Activated CD4-positive, alpha-beta memory T cell treated with anti-CD3 and anti-CD28 coated beads, Interleukin-2, amount 10 ng/mL, durations not matched to agents 7 days and 5 days (primary cell): ENCODE results near the gene TXNRD2. TPM values are rescaled to one million over a fixed set of nuclear protein-coding genes. Genes with fewer than 3 reads are reported as not detected.
A peak's percentile ranks its signal among the peaks of the same experiment; 100 is the strongest.
"Not testable (repeated sequence)": the region's sequence is repeated elsewhere in the genome, so short reads cannot be mapped to it uniquely, and the experiment has no call there.

ENCODE experiments used
- CTCF ChIA-PET: fragments of 350-600 bp; sonication (Branson Sonifier 250); formaldehyde crosslinking; loops from one replicate; lab custom pipeline; 2021; ENCODE audit warnings: antibody characterized with exemption, inconsistent platforms; lab: Charles Lee
- POLR2A ChIA-PET: fragments of 350-600 bp; sonication (Branson Sonifier 250); formaldehyde crosslinking; loops from one replicate; lab custom pipeline; 2021; ENCODE audit warnings: antibody characterized with exemption; lab: Charles Lee
- DNase-seq: peaks from one replicate; pipeline ENCODE4 v3.0.0-alpha.2; 2020
- H3K27ac Mint-ChIP-seq: one replicate; pipeline ENCODE4 v1.8.0; 2021; ENCODE audit warnings: mild to moderate bottlenecking, mixed read lengths
- H3K27me3 Mint-ChIP-seq: one replicate; pipeline ENCODE4 v1.8.0; 2021; ENCODE audit warnings: mixed read lengths
- H3K36me3 Mint-ChIP-seq: one replicate; pipeline ENCODE4 v1.8.0; 2021; ENCODE audit warnings: low read depth, mixed read lengths
- H3K4me1 Mint-ChIP-seq: one replicate; pipeline ENCODE4 v1.8.0; 2021; ENCODE audit warnings: mixed read lengths
- H3K4me3 Mint-ChIP-seq: one replicate; pipeline ENCODE4 v1.8.0; 2021; ENCODE audit warnings: mild to moderate bottlenecking, mixed read lengths
- H3K9me3 Mint-ChIP-seq: one replicate; pipeline ENCODE4 v1.8.0; 2021; ENCODE audit warnings: mixed read lengths
- total RNA-seq, 2 experiments: library from RNA; stranded (reverse); gene quantifications; one replicate each; pipeline ENCODE4 v1.2.3, GENCODE V29; 2021

Gene TXNRD2
- total RNA-seq, 2 experiments from 2014 or later: 18.9 to 19.1 TPM

GRCh38 chr22:19942157-19943081 lies 801 bp upstream of the TXNRD2 start:
- H3K4me3 Mint-ChIP-seq: peak overlapping the region; percentile 91
- H3K36me3 Mint-ChIP-seq: peaks cover 10% of the 10 kb centered on the region
- ChIA-PET POLR2A (interaction anchor here (0.7 to 2.7 kb wide), 8 partner anchors 9 to 464 kb away, joined by 3 to 11 read pairs (median 5); partner anchors contain the start of genes GNB1L and RTL10), CTCF (interaction anchor here (1.0 to 1.9 kb wide), 4 partner anchors 11 to 212 kb away, joined by 3 to 6 read pairs (median 4); no protein-coding TSS in a partner anchor)
- peak overlapping the region; percentile 88 for H3K27ac Mint-ChIP-seq
- DNase-seq: no peak
- H3K27me3 Mint-ChIP-seq: no peaks in the 10 kb centered on the region
- H3K9me3 Mint-ChIP-seq: no peaks in the 10 kb centered on the region
- H3K4me1 Mint-ChIP-seq: peaks cover 41% of the 10 kb centered on the region

GRCh38 chr22:19940536-19941364 lies 868 bp downstream of the TXNRD2 start:
- peaks cover 9% of the 10 kb centered on the region for H3K9me3 Mint-ChIP-seq
- peak overlapping the region; percentile 68 for H3K27ac Mint-ChIP-seq
- ChIA-PET POLR2A (interaction anchor here (1.0 to 2.7 kb wide), 5 partner anchors 15 to 85 kb away, joined by 3 to 11 read pairs (median 5); partner anchors contain the start of genes GNB1L and RTL10), CTCF (interaction anchor here (1.4 to 1.9 kb wide), 2 partner anchors 210 kb away, joined by 4 read pairs; no protein-coding TSS in a partner anchor)
- peak overlapping the region; percentile 91 for H3K4me3 Mint-ChIP-seq
- peaks cover 25% of the 10 kb centered on the region for H3K36me3 Mint-ChIP-seq
- H3K27me3 Mint-ChIP-seq: no peaks in the 10 kb centered on the region
- no peak for DNase-seq
- peaks cover 35% of the 10 kb centered on the region for H3K4me1 Mint-ChIP-seq

GRCh38 chr22:19937616-19938473 lies 3.8 kb downstream of the TXNRD2 start:
- Mint-ChIP-seq H3K4me3 (no peak overlapping the region), H3K27me3 (no peaks in the 10 kb centered on the region), H3K27ac (no peak overlapping the region), H3K36me3 (peaks cover 23% of the 10 kb centered on the region), H3K4me1 (peaks cover 18% of the 10 kb centered on the region), H3K9me3 (peaks cover 9% of the 10 kb centered on the region)
- no peak for DNase-seq
- CTCF ChIA-PET: no interaction called here
- POLR2A ChIA-PET: no interaction called here

- Mint-ChIP-seq H3K9me3 (peaks cover 9% of the 10 kb centered on the region), H3K4me1 (peaks cover 12% of the 10 kb centered on the region), H3K36me3 (peaks cover 20% of the 10 kb centered on the region), H3K4me3 (no peak overlapping the region), H3K27ac (no peak overlapping the region), H3K27me3 (no peaks in the 10 kb centered on the region)
- ChIA-PET POLR2A (no interaction called here), CTCF (no interaction called here)
- no peak for DNase-seq
Measured at GRCh38 chr22:19936513-19936912, 5.1 kb downstream of the TXNRD2 start.

- H3K4me3 Mint-ChIP-seq, H3K27me3 Mint-ChIP-seq, H3K27ac Mint-ChIP-seq, H3K9me3 Mint-ChIP-seq, H3K4me1 Mint-ChIP-seq, POLR2A ChIA-PET, DNase-seq: not testable (repeated sequence)
- peaks cover 20% of the 10 kb centered on the region for H3K36me3 Mint-ChIP-seq
- CTCF ChIA-PET: interaction anchor here (1.1 kb wide), 1 partner anchor 25 kb away, joined by 3 read pairs; no protein-coding TSS in a partner anchor
Measured at GRCh38 chr22:19935123-19935718, 6.4 kb downstream of the TXNRD2 start.

GRCh38 chr22:19933341-19934241 lies 8.0 kb downstream of the TXNRD2 start:
- Mint-ChIP-seq H3K4me1 (no peaks in the 10 kb centered on the region), H3K27me3 (no peaks in the 10 kb centered on the region), H3K4me3 (no peak overlapping the region), H3K27ac (no peak overlapping the region), H3K36me3 (peaks cover 20% of the 10 kb centered on the region), H3K9me3 (peaks cover 9% of the 10 kb centered on the region)
- ChIA-PET POLR2A (interaction anchor here (0.5 to 1.2 kb wide), 2 partner anchors 9 kb away, joined by 3 to 5 read pairs; no protein-coding TSS in a partner anchor), CTCF (interaction anchor here (1.1 to 1.3 kb wide), 3 partner anchors 20 to 203 kb away, joined by 3 to 6 read pairs (median 4); no protein-coding TSS in a partner anchor)
- no peak for DNase-seq

- Mint-ChIP-seq H3K4me1 (no peaks in the 10 kb centered on the region), H3K27me3 (no peaks in the 10 kb centered on the region), H3K36me3 (peaks cover 20% of the 10 kb centered on the region), H3K9me3 (peaks cover 9% of the 10 kb centered on the region), H3K4me3 (no peak overlapping the region), H3K27ac (no peak overlapping the region)
- no peak for DNase-seq
- POLR2A ChIA-PET: interaction anchor here (0.5 to 1.2 kb wide), 2 partner anchors 8 to 10 kb away, joined by 3 to 5 read pairs; no protein-coding TSS in a partner anchor
- CTCF ChIA-PET: no interaction called here
Measured at GRCh38 chr22:19932367-19933206, 9.0 kb downstream of the TXNRD2 start.

GRCh38 chr22:19931514-19931913 lies 10.1 kb downstream of the TXNRD2 start:
- Mint-ChIP-seq H3K27me3 (no peaks in the 10 kb centered on the region), H3K36me3 (peaks cover 11% of the 10 kb centered on the region), H3K4me3 (no peak overlapping the region), H3K9me3 (peaks cover 5% of the 10 kb centered on the region), H3K27ac (no peak overlapping the region), H3K4me1 (no peaks in the 10 kb centered on the region)
- DNase-seq: no peak
- ChIA-PET POLR2A (no interaction called here), CTCF (no interaction called here)

GRCh38 chr22:19930551-19931486 lies 10.8 kb downstream of the TXNRD2 start:
- no peaks in the 10 kb centered on the region for H3K4me1 Mint-ChIP-seq
- no peak overlapping the region for H3K27ac Mint-ChIP-seq

More at GRCh38 chr22:19930551-19931486, 10.8 kb downstream of the TXNRD2 start:
- no peaks in the 10 kb centered on the region for H3K27me3 Mint-ChIP-seq
- peaks cover 5% of the 10 kb centered on the region for H3K36me3 Mint-ChIP-seq
- H3K9me3 Mint-ChIP-seq: no peaks in the 10 kb centered on the region
- ChIA-PET POLR2A (no interaction called here), CTCF (interaction anchor here (1.1 kb wide), 2 partner anchors 17 to 21 kb away, joined by 3 read pairs; no protein-coding TSS in a partner anchor)
- no peak for DNase-seq
- no peak overlapping the region for H3K4me3 Mint-ChIP-seq
